Measurements from ENCODE around the gene SUMF1. TPM values are rescaled to one million over a fixed set of nuclear protein-coding genes. Genes with fewer than 3 reads are reported as not detected.

Gene SUMF1
- total RNA-seq, 1 donor from 2014 or later: 27.9 TPM

GRCh38 chr3:4351872-4352271 lies 115.2 kb downstream of the SUMF1 start:
- Mint-ChIP-seq H3K27ac (no peak overlapping the region), H3K9me3 (no peaks in the 10 kb centered on the region), H3K4me1 (ENCODE audit: unreplicated experiment) (peaks cover 34% of the 10 kb centered on the region), H3K36me3 (no peaks in the 10 kb centered on the region), H3K27me3 (no peaks in the 10 kb centered on the region), H3K4me3 (no peak overlapping the region)
- DNase-seq (ENCODE audit: extremely low spot score, unreplicated experiment): no peak
- TF ChIP-seq CTCF (conservative IDR thresholded peaks at IDR 0.05): no peak

- H3K27ac Mint-ChIP-seq: peak overlapping the region; percentile 8
- no peak for DNase-seq (ENCODE audit: extremely low spot score, unreplicated experiment)
- H3K27me3 Mint-ChIP-seq: no peaks in the 10 kb centered on the region
Observed at GRCh38 chr3:4351164-4351855, 115.8 kb downstream of the SUMF1 start.

GRCh38 chr3:4350789-4351163 lies 116.3 kb downstream of the SUMF1 start:
- H3K9me3 Mint-ChIP-seq: no peaks in the 10 kb centered on the region
- DNase-seq (ENCODE audit: extremely low spot score, unreplicated experiment): no peak
- peak overlapping the region; percentile 8 for H3K27ac Mint-ChIP-seq
- peaks cover 24% of the 10 kb centered on the region for H3K4me1 Mint-ChIP-seq (ENCODE audit: unreplicated experiment)
- no peaks in the 10 kb centered on the region for H3K36me3 Mint-ChIP-seq
- no peaks in the 10 kb centered on the region for H3K27me3 Mint-ChIP-seq
- TF ChIP-seq CTCF (conservative IDR thresholded peaks at IDR 0.05): peak; percentile 89
- peak overlapping the region; percentile 6 for H3K4me3 Mint-ChIP-seq

More at GRCh38 chr3:4351164-4351855, 115.8 kb downstream of the SUMF1 start:
- Mint-ChIP-seq H3K9me3 (no peaks in the 10 kb centered on the region), H3K4me3 (no peak overlapping the region), H3K4me1 (ENCODE audit: unreplicated experiment) (peaks cover 29% of the 10 kb centered on the region), H3K36me3 (no peaks in the 10 kb centered on the region)
- TF ChIP-seq CTCF (conservative IDR thresholded peaks at IDR 0.05): peak; percentile 19

- Mint-ChIP-seq H3K4me3 (no peak overlapping the region), H3K4me1 (ENCODE audit: unreplicated experiment) (peaks cover 20% of the 10 kb centered on the region), H3K9me3 (no peaks in the 10 kb centered on the region), H3K36me3 (peaks cover 4% of the 10 kb centered on the region), H3K27ac (no peak overlapping the region), H3K27me3 (no peaks in the 10 kb centered on the region)
- TF ChIP-seq CTCF (conservative IDR thresholded peaks at IDR 0.05): no peak
- no peak for DNase-seq (ENCODE audit: extremely low spot score, unreplicated experiment)
Observed at GRCh38 chr3:4343258-4343657, 123.8 kb downstream of the SUMF1 start.

- TF ChIP-seq CTCF (conservative IDR thresholded peaks at IDR 0.05): no peak
- no peaks in the 10 kb centered on the region for H3K27me3 Mint-ChIP-seq
- no peaks in the 10 kb centered on the region for H3K9me3 Mint-ChIP-seq
- H3K36me3 Mint-ChIP-seq: peaks cover 4% of the 10 kb centered on the region
- peaks cover 20% of the 10 kb centered on the region for H3K4me1 Mint-ChIP-seq (ENCODE audit: unreplicated experiment)
- no peak overlapping the region for H3K27ac Mint-ChIP-seq
- H3K4me3 Mint-ChIP-seq: no peak overlapping the region
- DNase-seq (ENCODE audit: extremely low spot score, unreplicated experiment): no peak
Observed at GRCh38 chr3:4341336-4341675, 125.8 kb downstream of the SUMF1 start.

All from type B pancreatic cell (in vitro differentiated cells).